GM19240 (cell line): Measurements from ENCODE around the gene ZNF821.
A peak's percentile ranks its signal among the peaks of the same experiment; 100 is the strongest.
"Not testable (repeated sequence)": the region's sequence is repeated elsewhere in the genome, so short reads cannot be mapped to it uniquely, and the experiment has no call there.

ENCODE experiments used
- DNase-seq: peaks from one replicate; pipeline ENCODE4 v3.0.0; 2011; ENCODE audit warnings: low spot score; ENCODE audit not compliant: insufficient read length

Gene ZNF821

DNA sequence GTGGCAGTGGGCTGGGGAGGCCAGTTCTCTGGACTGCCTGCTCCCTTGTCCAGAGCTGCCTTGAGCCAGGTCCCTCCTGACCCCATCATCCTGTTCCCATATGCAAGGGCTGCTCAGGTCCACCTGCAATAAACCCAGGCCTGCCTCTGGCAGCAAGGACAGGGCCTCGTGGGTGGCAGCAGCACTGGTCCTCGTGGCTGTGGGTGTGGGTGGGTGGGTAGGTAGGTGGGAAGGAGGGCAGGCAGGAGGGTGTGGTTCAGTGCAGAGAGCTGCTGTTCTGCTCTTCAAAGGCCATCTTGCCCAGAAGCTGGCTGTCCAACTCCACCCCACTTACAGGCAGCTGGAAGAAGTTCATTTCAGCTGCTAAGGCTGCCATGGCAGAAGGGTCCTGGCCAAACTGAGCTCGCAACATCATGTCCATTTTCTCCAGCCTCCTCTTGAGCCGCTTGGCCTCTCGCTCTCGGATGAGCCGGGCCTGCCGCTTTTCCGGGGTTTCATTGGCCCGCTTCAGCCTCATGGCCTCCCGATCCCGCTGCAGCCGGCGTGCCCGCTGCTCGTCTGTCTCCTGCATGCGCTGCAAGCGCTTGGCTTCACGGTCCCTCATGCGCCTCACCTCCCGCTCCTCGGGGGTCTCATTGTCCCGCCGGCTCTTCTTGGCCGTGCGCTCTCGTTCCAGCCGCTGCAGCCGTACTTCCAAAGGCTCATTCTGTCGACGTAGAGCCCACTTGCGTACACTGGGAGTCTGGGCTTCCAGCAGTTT, 24.0 kb downstream of the ZNF821 start:
- no peak for DNase-seq

DNA sequence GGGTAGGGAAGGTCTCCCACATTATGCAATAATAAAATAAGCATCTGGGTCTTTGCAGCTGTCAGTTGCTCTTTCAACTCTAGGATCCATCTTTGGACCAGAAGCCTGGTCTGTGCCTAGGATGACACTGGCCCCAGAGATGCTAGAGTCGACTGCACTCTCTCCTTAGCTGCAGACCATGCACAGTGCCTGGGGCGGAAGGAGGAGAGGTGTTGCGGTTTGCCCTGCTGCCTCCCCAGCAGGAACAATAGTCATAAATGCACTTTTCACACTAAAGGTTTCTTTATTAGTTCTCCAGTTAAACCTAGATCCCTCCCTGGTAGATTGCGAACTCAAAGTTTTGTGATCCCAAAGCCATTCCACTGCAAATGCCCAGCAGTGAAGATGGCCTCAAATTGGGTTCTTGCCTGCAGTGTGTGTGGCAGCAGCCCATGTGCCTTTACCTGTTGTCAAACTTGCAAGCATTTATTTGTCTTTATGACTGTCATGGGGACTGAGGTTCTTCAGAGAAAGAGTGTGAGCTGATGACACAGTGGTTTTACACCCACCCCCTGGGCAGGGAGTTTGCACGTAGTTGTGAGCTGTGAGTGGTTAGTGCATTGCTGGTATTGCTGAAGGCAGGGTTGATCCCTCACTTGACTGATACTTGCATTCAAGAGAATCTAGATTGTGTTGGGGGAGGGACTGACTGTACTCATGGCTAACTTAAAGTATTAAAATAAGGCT, 27.9 kb downstream of the ZNF821 start:
- DNase-seq: no peak

DNA sequence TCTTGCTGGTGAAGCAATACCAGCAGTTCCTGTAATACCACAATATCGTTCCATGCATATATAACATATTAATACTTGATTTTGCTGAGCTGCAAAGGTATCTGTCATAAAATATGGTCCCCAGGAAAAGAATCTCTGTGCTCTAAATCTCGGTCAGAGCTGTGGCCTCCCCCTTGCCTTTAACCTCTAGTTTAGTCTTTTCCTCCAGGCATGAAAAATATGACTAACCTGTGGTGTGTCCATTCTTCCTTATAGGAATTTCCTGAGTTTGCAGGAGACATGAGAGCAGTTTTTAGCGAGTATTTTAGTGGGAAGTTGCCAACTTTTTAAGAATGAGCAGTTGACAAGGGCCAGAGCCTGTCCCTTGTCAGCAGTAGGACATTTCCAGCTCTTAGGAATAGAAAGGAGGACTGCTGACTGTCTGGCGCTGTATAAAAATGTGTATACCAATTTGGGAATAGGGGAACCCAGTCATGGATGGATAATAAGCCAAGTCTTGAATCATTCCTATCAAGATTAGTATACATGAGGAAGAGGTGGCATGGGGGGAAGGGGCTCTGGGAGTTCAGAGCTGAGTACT, 29.5 kb downstream of the ZNF821 start:
- no peak for DNase-seq

DNA sequence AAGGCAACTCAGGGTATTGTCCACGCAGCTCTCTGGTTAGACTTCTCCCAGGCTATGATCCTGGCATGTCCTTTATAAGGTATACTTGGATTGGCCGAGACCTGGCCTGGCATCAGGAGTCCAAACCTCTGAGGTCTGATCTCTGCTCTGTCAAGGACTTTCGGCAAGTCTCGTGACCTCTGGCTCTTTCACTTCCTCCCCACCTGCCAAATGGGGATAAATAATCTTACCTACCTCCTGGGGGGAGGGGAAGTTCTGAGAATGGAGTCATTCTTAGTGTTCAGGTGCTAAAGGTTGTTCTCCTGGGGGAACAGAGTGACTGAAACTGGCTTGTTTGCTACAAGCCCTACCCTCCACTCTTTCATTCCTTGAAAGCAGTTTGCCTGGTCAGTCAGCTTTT, 30.6 kb downstream of the ZNF821 start:
- peak; percentile 80 for DNase-seq

DNA sequence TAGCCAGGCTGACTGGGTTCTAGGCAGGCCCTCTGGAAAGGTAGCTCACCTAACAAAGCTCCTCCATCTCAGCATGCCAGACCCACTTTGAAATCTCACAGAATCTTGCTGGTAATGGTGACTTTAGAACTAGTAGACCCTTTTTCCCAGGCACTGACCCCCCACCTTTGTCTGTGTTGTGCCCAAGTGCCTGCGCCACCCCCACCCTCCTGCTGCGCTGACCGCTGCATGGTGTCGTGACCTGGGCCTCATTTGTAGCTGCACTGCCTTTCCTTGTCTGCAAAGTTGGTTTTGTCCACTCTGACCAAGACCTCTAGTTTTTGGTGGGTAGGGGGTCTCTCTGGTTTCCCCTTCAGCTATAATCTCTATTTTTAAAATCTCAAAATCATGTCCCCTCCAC, 31.4 kb downstream of the ZNF821 start:
- no peak for DNase-seq

DNA sequence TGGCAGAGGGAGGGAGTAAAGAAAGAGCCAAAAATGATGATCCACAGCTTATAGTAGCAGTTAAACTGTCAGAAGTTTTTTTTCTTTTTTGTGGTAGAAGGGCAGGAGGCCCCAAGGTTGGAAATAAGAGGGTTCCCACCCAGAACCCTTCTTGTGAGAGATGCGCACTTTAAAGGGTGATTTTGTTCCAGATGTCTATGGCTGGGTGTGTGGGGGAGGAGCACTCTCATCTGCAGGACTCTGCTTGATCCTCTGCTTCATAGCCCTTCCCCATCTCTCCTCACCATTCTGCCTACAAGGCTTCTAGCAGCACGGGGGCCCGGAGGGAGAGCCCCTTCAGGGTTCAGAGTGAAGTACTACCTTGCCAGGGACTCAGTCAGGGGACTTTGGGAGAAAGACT, 31.8 kb downstream of the ZNF821 start:
- no peak for DNase-seq

DNA sequence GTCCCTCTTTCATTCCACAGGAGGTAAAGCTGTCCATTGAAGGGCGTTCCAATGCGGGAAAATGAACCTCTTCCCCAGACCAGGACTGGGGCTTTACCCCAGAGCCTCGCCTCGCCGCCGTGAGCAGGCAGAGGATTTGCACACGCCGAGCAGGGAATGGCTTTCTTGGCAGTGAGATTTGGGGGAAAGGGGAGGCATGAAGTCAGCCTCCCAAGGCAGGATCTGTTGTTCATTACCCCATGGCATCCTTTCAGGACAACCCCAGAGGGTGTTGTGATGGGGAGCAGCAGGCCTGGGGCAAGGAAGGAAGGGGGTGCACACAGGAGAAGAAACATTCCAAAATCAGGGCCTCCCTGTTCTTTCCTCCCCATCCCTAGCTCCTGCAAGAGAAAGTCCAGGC, 32.2 kb downstream of the ZNF821 start:
- DNase-seq: no peak

DNA sequence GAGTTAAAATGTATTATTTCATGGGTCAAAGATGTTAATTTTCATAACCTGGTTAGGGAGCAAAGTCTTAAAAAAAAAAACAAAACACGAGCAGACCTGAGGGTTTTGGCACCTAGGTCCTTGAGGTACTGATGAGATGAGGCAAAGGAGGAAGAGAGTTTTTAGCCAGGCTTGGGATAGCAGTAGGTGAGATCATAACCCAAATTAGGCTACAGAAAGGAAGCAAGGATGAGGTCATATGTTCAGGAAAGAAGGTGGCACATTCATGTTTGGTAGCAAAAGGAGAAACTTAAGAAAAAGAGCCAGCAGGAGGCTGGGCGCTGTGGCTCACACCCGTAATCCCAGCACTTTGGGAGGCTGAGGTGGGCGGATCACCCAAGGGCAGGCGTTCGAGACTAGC, 35.4 kb downstream of the ZNF821 start:
- no peak for DNase-seq

DNA sequence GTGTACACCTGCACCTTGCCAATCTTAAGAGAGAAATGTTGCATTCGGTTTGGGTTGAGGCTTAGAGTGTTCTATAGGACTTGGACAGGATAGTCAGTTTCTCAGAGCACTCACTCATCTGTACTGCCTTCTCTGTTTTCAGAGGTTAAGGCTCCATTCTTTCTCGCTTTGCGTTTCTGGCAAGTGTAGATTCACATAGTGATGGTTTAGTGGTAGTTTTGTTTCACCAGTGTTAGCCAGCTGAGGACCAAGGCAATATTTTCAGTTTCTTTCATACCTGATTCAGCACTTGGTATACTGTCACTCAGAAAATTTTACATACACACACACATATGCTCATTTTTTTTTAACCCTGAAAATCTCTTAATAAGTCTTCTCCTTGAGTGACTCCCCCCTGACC, 36.9 kb downstream of the ZNF821 start:
- DNase-seq: no peak

DNA sequence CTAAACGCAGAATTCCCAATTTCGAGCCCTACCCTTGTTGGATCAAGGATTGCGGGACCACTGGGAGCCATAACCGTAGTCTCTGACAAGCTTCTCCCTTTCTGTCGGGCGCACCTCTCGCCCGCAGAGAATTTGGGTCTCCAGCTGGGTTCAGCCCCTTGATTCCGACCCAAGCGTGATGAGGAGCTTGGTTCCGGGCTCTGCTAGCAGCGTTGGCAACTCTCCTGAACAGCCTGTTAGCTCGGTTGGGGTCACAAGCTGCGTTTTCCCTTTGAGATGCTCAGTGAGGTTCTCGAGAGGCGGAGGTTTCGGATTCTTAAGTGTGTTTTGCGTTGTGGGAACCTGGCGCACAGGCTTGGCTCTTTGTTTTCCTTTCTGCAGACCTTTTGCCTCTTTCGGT, 37.6 kb downstream of the ZNF821 start:
- DNase-seq: no peak

DNA sequence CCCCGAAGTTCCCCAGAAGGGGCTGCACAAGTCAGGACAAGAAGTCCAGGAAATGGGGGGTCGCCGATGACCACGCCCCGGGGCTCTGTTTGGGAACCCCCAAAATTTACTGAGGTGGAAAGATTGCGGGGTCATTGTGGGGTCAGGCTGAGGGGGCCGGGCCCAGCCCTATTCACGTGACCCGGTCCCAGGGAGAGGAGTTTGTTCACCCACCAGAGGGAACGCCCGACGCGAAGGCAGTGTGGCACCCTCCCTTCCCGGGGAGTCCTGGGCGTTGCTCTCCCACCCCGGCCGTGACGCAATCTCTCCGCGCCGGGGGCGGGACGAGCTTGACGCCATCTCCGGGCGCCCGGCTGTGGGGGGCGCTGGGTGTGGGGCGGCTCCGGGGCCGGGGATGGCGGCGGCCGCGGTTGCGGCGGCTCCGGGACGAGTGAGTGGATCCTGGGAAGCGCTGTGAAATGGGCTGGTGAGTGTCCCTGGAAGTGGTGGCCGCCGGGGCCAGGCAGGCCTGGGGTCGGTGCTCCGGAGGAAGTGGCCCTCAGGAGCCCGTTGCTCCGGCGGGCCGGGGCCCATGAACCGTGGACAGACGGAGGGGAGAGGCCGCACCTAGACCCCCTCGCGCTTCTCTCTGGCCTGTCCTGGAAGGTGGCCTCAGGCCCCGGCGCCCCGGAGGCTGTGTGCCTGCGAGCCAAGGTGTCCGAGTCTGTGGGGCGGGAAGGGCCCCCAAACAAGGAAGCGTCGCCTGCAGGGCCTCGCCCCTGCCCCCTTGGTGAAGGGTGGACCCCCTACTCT, 38.1 kb downstream of the ZNF821 start, which contains the start of gene ATXN1L:
Gene ATXN1L (plus strand): TSS at position 338 of the 792 bp plus-strand sequence. CDS start 3,765 bp downstream, outside the sequence.
- DNase-seq: peak; percentile 79

DNA sequence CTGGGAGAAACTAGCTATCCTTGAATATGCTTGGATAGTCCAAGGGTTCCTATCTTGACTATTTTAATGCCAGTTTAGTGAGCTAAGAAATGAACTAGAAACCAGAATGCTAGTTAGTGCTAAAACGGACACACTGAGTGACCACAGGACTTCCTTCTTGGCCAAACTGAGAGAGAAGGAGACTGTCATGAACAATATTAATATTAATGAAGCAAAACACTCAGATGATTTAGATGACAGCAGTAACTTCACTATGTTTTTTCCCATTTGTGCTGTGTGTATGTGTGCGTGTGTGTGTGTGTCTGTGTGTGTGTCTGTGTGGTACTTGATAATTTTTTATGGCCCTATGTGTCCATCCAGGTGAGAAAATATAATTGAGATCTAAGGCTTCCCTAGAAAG, 40.4 kb downstream of the ZNF821 start:
- no peak for DNase-seq

DNA sequence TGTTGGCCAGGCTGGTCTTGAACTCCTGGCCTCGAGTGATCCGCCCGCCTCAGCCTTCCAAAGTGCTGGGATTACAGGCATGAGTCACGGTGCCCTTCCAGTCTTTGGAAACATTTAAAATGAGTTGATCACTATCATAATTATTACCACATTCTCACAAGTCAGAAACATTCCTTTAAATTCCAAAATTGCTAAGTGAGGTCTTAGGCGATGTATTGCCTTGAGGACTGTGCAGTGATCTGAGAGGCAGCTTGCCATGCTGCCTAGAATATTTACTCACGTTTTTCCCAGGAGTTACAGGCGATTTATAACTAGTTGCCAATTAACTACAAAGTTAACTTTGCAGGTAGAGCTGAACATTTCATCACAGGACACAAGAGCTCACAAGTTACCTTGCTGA, 43.9 kb downstream of the ZNF821 start:
- DNase-seq: no peak

DNA sequence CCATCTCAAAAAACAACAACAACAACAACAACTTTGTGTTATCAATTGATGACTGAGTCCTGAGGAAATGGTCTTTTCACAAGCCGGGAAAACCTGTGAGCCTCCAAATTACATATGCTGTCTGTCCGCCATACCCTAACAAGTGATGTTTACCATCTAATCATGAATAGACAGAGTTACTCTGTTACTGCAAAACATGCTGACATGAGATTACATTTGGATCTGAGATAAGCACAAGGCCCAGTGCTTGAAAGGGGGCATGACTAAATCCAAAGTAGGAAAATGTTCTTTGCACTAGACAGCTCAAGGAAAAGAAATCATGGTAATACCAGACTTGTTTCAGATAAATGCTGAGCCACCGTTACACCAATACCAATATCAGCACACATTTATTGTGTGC, 46.8 kb downstream of the ZNF821 start:
- no peak for DNase-seq

DNA sequence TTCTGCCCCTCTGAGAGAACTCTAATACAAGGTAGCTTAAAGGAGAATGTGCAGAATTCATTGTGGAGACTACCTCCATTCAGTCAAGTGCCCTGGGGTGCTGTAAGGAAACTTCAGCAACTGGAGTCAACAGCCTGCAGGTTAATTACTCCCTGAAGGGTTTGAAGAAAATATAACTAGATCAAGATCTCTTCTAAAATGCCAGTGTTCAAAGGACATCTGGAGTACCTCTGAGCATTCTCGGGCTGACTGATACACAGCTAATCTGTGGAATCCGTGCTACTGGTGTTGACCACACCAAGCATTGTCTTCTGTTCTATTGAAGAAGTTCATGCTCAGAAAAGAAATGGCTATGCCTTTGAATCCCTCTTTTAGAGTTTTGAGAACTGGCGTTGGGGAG, 49.7 kb downstream of the ZNF821 start:
- DNase-seq: no peak

DNA sequence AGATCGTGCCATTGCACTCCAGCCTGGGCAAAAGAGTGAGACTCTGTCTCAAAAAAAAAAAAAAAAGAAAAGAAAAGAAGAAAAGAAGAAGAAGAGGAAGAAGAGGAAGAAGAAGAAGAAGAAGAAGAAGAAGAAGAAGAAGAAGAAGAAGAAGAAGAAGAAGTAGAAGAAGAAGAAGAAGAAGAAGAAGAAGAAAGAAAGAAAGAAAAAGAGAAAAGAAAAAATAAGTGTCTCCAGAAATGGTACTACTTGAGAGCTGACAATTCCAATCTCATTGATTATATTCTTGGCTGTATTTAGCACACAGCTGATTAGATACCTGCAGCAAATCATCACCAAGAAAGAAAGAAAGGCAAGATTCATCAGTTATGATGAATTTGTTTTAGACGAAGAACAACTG, 51.9 kb downstream of the ZNF821 start:
- DNase-seq: not testable (repeated sequence)

DNA sequence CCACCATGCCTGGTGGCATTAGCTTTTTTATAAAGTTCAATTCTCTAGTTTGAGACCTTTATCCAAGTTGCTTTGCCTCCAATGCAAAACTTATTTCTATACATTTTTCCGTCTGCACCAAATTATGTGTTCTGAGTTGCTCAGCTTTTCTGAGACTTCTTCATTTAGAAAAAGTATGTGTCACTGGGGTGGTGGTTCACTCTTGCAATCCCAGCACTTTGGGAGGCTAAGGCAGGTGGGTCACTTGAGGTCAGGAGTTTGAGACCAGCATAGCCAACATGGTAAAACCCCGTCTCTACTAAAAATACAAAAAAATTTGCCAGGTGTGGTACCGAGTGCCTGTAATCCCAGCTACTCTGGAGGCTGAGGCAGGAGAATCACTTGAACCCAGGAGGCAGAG, 52.3 kb downstream of the ZNF821 start:
- not testable (repeated sequence) for DNase-seq

DNA sequence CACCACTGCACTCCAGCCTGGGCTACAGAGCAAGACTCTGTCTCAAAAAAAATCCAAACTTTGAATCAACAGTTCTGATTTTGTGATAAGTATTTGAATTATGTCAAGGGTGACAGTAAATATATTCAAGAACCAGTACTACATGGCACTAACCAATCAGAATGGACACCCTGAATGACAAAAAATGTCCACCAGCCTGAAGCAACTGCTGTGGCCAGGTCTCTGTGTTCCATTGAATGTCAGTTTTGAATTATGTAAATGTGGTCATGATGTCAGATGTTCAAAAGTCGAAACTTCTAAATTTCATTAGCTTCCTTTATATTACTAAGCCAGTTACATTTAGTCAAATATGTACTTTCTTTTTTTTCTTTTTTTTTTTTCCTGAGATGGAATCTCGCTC, 53.6 kb downstream of the ZNF821 start:
- no peak for DNase-seq

DNA sequence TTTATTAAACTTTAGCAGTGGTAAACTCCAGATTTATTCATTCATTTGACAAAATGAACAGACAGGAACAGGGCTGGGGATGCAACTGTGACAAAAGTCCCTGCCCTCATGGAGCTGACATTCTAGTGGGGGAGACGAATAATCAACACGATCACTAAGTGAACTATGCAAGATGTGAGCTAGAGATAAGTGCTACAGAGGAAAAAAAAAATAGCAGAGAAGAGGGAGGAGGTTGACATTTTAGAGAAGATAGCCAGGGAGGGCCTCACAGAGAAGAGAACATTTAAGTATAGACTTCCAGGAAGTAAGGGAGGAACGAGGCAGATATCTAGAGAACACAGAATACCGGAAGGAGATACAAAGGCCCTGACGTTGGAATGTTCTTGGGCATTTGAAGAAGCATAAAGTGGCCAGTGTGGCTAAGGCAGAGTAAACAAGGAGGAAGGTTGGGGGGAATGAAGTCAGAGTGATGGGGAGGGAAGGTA, 57.4 kb downstream of the ZNF821 start:
- DNase-seq: no peak

DNA sequence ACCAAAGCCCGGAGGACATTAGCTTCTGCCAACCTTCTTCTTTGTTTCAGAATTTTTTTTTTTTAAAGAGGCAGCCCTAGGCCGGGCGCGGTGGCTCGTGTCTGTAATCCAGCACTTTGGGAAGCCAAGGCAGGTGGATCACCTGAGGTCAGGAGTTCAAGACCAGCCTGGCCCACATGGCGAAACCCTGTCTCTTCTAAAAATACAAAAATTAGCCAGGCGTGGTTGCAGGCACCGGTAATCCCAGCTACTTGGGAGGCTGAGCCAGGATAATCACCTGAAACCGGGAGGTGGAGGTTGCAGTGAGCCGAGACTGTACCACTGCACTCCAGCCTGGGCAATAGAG, 66.9 kb downstream of the ZNF821 start:
- DNase-seq: not testable (repeated sequence)

DNA sequence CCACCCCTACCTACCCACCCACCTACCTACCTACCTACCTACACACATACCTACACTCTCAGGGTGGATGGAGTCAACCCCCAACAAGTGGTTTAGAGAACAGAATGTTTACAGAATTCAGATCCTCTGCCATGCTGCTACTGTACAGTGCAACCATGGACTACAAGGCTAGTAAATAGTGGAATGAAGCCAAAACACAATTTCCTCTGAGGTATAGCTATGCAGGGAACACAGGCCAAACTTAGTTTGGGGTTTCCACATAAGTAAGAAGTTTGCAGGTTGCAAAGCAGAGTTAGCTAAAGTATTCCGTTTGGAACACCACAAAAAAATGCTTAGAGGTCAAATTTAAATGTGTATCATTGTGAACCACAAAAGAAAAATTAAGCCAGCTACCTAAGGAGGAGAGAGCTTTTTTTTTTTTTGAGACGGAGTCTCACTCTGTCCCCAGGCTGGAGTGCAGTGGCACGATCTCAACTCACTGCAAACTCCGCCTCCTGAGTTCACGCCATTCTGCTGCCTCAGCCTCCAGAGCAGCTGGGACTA, 72.7 kb downstream of the ZNF821 start:
- DNase-seq: no peak
